NCI-H187 (cell line): Measurements from ENCODE around the gene GH2.
"Not testable (repeated sequence)": the region's sequence is repeated elsewhere in the genome, so short reads cannot be mapped to it uniquely, and the experiment has no call there.

Experiments used
- DNase-seq, 2 experiments: peaks; one replicate each; lab custom pipeline; 2025; lab: John Stamatoyannopoulos, UW

Gene GH2

DNA sequence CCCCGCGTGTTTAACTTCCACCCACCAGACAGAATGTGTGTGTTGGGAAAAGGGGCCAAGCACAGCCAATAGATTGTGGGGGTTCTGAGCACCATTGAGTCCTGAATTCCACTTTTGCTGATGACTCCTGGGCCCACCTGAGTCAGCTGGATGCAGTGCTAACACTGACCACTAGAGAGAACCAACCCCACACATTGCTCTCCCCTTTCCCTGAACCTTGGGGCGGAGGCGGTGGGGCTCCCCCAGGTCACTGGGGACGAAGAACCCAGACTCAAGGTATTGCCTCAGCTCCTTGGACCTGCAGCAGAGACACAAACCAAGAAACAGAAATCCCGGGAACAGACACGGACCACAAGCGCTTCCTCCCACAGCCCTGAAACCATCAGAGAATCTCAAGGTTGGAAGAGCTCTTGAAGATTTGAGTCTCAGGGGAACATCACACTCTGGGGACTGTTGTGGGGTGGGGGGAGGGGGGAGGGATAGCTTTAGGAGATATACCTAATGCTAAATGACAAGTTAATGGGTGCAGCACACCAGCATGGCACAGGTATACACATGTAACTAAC, 7.6 kb downstream of the GH2 start:
- not testable (repeated sequence) for DNase-seq

DNA sequence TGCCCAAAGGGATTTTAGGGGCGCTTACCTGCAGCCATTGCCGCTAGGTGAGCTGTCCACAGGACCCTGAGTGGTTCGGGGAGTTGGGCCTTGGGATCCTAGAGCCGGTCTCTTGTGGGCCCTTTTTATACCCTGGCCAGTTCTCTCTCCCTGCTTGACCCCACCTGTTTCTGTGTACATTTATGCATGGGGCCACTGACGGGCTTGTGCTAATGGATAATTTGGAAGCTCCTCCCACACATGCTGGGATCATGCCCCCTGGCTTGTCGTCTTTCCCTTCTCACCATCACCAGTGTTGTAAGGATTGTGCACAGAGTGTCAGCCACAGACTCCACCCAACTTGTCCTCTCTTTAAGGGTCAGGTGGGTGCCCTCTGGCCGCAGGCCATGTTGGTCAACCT, 8.2 kb downstream of the GH2 start, which contains the start of gene CSH2:
Gene CSH2 (minus strand): TSS at position 101 of the 400 bp plus-strand sequence. CDS start 63 bp downstream, at position 38.
- not testable (repeated sequence) for DNase-seq

- DNase-seq: not testable (repeated sequence)
Observed at GRCh38 chr17:63871646-63872365, 9.9 kb downstream of the GH2 start.

DNA sequence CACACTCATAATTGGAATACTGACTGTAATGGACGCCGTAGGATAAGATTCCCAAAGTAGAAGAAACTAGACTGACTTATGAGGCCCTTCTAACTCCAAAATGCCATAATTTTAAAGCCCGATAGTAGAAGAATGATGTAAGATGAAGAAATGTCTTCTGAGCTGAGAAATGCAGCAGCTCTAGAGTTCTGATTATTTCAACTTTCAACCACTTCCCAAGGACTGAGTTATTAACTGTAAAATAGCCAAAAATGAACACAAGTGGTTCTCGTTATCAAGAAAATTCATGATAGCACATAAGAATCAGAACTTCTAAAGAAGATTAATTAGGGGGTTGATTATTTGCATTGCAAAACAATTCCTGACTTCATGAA, 11.5 kb downstream of the GH2 start:
- DNase-seq: not testable (repeated sequence)

GRCh38 chr17:63869491-63870291, 12.1 kb downstream of the GH2 start:
- not testable (repeated sequence) for DNase-seq

DNA sequence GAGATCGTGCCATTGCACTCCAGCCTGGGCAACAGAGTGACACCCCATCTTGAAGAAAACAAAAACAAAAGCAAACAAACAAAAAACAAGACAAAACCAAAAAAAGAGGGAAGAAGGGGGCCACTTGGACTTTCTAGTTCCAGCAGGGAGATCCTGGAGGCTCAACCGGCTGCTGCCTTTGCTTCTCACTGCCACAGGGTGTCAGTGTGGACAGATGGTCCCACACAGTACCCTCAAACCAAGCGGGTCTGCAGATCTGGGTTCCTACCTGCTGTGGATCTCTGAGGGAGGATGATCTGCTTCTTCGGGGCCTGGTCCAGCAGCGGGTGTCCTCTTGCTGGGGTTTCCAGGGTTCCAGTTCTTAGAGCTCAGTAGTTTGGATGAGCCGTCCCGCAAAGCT, 15.1 kb downstream of the GH2 start:
- not testable (repeated sequence) for DNase-seq

GRCh38 chr17:63859257-63859656, 22.5 kb downstream of the GH2 start:
- DNase-seq: no peak

DNA sequence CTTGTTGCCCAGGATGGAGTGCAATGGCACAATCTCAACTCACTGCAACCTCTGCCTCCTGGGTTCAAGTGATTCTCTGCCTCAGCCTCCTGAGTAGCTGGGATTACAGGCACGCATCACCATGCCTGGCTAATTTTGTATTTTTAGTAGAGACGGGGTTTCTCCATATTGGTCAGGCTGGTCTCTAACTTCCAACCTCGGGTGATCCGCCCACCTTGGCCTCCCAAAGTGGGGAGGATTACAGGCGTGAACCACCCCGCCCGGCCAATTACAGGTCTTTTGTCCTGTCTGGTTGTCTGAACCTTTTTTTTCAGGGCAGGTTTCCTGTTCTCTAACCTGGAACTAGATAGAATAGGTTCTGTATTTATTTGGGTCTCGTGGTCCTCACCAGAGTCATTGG, 25.3 kb downstream of the GH2 start:
- DNase-seq: not testable (repeated sequence)

DNA sequence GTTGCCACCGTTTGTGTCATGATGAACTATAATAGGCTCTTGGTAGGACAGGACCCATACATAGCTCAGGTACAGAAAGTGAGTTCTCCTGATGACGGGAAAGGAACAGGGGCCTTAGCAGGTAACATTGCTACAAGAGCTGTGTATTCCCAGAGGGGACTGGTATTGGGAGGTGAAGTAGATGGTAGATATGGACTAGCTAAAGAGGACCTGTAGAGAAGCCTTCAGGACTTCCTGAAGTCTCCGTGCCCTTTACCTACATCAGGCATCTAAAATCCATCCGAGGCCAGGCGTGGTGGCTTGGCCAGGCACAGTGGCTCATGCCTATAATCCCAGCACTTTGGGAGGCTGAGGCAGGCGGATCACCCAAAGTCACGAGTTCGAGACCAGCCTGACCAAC, 26.6 kb downstream of the GH2 start:
- DNase-seq: no peak

DNA sequence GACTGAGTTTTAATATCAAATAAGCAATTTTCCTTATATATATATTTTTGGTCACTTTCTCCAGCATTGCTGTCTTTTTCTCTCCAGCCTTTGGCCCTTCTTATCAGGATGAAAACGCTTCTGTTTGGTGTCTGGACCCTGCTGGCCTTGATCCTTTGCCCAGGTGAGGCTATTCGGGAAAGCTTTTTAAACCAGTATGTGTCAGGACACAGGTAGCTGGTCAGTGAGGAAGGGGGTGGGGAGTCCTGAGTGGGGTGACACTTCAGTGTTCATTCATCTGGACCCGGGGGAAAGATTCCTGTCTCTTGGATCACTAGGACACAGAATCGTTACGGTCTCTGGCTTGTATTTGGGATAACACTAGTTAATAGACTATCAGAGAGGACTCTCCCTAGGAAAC, 27.0 kb downstream of the GH2 start:
- no peak for DNase-seq

GRCh38 chr17:63853260-63853659, 28.5 kb downstream of the GH2 start:
- no peak for DNase-seq

DNA sequence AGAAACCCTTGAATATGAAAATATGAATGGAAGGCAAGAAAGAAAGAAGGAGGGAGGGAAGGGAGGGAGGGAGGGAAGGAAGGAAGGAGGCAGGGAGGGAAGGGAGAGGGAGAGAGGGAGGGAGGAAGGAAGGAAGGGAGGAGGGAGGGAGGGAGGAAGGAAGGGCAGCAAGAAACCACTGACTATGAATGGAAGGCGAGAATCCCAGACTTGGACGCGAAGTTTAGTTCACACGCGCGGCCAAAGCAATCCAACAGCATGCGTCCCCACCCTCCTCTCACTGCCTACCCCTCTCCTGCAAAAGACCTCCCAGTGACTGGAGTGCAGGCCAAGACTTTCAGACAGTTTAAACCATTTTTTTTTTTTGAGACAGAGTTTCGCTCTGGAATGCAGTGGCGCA, 31.3 kb downstream of the GH2 start:
- no peak for DNase-seq

DNA sequence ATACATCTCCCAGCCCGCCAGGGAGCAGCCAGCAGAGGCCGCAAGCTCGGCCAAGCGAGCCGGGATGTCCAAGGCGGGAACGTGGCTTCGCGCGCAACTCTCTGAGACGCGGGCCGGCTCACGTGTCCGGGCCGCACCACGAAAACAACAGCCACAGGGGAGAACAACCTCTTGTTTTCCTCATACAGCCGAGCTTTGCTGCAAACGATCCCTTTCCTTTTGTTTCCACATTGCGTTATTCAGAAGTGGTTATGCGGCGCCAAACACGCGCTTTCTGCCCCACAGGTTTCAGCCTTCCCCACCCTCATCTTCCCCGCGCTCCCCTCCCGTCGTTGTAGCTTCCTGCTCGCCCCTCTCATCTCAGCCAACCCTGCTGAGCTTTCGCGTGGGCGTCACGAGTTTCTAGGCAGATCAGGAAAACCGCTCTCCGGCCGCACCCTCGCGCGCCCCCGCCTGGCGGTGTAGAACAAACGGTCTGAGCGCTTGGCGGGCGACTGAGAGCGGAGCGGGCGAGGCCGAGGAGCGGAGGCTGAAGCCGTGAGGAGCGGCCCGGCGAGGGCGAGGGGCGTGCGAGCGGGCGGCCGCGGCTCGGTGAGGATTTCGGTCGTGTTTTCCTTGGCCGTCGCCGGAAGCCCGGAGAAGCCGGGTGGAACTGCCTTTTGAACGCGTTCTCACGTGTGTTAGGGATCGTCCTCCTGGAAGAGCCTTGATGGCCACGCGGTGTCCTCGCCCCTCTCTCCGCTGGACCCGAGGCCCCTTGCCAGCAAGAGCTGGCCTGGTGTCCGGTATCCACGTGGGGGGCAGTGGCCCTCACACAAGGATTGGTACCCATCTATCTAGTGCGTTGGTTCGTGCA, 32.7 kb downstream of the GH2 start:
- no peak for DNase-seq

DNA sequence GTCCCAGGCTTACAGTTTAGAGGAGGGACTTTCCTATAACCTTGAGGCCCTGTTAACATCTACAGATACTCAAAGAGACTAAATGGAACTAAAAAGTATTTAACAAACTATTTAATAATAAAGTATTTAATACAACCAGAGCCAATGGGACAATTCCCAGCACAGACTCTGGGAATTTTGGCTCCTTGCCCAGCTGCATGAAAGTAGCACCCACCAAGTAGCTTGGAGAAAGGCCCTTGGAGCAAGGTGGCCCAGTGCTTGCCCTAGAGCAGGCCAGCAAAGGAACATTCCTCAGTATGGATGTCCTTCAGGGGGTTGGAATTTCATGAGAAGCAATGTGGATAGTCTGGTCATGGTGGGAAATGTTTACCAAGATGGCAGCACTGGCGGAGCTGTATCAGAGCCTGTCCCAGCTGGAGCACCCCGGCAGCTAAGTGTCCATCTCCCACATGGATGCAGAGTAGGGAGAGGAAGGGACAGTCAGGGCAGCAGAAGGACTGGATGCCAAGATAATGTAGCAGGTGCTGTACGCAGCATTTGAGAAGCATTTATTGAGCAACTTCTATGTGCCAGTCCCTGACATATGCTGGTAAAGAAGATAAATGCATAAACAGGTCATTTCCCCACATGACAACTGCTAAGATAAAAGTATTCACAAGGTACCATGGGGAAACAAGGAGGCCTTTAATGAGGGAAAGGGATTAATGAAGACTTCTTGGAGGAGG, 34.1 kb downstream of the GH2 start:
- DNase-seq: no peak

DNA sequence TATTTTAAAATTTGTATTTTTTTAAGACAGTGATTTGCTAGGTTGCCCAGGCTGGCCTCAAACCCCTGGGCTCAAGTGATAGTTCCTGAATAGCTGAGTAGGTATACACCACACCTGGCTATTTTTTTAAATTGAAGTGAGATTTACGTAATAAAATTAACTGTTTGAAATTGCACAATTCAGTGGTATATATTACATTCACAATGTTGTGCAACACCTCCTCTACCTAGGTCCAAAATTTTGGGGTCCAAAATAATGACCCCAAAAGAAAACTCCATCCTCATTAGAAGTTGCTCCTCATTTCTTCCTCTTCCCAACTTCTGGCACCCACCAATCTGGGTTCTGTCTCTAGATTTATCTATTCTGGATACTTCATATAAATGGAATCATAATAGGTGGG, 36.2 kb downstream of the GH2 start:
- no peak for DNase-seq

GRCh38 chr17:63843910-63844677, 37.6 kb downstream of the GH2 start:
- no peak for DNase-seq

DNA sequence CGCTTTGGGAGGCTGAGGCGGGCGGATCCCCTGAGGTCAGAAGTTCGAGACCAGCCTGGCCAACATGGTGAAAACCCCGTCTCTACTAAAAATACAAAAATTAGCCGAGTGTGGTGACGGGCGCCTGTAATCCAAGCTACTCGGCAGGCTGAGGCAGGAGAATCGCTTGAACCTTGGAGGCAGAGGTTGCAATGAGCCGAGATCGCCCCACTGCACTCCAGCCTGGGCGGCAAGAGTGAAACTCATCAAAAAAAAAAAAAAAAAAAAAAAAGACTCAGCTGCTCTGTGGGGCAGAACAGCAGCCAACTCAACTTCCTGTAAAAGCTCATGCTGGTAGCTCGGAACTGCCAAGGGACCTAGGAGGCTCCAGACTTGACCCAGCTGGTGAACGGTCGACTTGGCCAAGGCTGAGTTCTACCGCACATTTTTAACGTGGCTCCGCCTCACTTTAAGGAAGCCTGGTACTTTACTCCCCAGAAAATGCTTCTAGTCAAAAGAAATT, 38.3 kb downstream of the GH2 start:
- DNase-seq: not testable (repeated sequence)

DNA sequence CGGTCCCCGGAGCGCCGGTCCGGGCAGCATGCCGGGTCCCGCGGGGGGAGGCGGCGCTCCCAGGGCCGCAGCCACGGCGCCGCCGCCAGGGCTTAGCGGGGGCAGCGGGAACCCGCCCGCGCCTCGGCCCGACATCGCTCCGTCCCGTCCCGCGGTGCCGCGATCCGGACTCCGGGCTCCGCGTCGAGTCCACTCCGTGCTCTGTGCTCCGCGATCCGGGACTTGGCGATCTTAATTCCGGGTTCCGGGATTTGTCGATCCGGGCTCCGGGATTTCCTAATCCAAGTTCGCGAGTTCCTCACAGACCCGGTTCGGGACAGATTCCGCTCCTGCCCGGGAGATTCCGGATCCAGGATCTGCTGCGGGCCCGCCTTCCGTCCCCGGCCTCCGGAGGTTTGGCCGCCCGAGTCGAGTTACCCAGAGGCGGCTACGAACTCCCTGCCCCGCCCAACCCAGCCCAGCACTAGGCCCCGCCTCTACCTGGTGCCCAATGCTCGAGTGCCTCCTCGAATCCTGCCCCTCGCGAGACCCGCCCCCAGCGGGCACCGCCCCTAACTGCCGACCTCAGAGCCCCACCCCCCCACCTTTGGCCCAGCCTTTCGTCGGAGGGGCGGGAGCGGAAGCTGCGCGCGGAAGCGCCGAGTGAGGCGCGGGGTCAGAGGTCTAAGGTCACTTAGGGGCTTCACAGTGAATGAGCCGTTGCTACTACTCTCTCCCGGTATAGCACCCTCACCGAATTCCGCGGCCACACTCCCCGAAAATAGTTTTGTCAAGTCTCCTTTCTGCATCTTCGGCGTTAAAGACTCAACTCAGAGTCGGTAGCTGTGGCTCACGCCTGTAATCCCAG, 39.0 kb downstream of the GH2 start, which contains the start of gene SMARCD2:
Gene SMARCD2 (minus strand): TSS at position 146 of the 847 bp plus-strand sequence. CDS start 11 bp downstream, at position 135.
- DNase-seq: peak; percentile 95 to 100

DNA sequence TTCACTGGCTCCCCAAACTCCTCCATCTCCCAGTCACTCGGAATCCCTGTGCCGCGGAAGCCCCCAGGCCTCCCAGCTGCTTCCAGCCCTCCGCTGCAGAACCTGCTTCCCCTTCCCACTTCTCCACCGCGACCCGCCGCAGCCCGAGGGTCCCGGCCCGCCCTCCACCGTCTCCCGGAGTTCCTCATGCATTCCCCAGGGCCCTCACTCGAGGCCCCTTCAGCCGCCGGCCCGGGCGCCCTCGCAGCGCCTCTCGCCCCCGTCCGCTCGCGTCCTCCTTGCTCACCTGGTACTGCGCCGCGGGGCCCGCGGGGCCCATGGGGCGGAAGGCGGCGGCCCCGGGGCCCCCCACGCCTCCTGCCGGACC, 39.6 kb downstream of the GH2 start:
- DNase-seq: no peak
